Stimulated activated CD4-positive, alpha-beta T cell treated with anti-CD3 and anti-CD28 coated beads, TNF-alpha, amount 100 ng/mL, for 1 hour (primary cell): ENCODE results near the gene KIT.
"Not testable (repeated sequence)": the region's sequence is repeated elsewhere in the genome, so short reads cannot be mapped to it uniquely, and the experiment has no call there.

Source experiments
- DNase-seq, 3 donors: peaks; one replicate each; pipeline ENCODE4 v3.0.0-alpha.2; 2020; ENCODE audit warnings: low read depth in 3 of 3, low spot score in 1 of 3

The KIT gene

DNA sequence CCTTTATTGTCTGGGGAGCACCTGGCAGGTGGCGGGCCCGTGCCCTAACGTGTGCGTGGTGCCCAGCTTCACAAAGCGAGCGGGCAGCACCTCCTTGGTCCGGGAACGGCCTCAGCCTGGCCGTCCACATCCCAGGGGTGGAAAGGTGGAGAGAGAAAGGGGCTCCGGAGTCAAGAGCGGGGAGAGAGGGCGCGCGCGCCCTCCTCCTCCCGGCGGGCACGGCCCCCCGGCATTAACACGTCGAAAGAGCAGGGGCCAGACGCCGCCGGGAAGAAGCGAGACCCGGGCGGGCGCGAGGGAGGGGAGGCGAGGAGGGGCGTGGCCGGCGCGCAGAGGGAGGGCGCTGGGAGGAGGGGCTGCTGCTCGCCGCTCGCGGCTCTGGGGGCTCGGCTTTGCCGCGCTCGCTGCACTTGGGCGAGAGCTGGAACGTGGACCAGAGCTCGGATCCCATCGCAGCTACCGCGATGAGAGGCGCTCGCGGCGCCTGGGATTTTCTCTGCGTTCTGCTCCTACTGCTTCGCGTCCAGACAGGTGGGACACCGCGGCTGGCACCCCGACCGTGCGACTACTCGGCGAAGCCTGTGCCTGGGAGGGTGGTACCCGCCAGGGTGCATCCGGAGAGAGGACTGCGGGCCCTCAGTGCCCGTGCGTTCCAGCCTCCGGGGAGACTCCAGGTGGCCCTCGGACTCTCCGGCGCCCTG lies at the start of gene KIT:
Gene KIT, plus strand, starts transcription at position 407 of the 701 bp plus-strand sequence. Its CDS starts 58 bp downstream, at position 465.
- no peak for DNase-seq

DNA sequence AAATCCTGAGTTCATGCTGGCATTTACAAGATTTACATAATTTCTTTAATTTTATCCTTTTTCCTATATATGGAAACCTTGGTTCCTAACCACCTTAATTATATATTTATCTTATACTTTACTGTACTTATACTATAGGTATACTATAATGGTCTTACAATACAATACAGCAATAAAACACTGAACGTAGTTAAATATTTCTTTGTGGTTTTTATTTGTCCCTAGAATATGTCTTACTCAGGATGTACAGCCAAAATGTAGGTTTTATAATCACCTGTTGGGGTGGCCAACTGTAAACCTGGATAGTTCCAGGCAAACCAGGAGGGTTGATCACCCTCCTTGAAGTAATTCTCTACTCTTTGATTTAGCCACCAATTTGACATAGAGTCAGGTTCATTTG lies 48.4 kb upstream of the KIT start:
- DNase-seq: no peak

DNA sequence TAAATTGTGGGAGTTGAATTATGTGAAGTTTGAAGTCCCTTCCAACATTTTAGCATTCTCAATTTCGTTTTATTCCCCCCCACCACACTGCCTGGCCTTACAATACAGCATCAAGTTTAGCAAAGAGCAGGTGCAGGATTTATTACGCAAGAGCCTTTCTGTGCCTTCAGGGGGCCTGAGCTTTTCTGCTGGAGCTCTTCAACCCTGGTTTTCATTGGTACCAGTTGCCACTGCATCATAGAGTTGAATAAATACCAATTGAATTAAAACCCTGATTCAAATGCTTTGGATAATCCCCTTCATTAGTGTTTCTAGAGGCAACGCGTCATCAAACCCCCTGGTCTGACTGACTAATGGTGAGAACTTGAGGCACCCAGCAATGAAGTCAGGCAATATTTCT lies 43.6 kb upstream of the KIT start:
- no peak for DNase-seq

DNA sequence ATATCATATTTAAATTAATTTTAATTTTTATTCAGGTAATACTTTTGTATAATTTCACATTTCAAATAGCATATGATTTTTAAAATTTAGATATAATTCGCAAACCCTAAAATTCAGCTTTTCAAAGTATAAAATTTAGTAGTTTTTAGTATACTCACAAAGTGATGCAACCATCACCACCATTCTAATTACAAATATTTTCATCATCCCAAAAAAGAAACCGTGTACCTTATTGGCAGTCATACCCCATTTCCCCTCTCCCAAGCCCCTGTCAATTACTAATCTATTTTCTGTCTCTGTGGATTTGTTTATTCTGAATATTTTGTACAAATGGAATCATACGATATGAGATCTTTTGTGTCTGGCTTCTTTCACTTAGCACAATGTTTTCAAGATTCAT lies 37.0 kb upstream of the KIT start:
- no peak for DNase-seq

DNA sequence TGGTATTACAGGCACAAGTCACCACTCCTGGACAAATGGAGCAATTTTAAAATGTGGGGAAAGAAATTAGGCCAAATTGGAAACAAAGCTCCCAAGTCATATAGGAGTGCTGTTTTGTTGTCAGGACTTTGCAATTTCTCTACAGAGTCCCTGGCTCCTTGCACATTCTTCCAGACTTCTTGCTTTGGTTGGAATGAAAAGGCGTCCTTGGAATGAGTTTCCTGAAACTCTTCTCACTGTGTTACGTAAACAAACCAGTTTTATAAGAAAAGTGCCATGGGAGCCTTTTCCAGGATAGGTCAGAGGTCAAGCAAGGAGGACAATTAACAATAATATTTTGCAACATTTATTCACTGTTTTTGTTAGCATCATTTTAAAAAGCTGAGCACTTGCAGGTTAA lies 32.4 kb upstream of the KIT start:
- DNase-seq: no peak

DNA sequence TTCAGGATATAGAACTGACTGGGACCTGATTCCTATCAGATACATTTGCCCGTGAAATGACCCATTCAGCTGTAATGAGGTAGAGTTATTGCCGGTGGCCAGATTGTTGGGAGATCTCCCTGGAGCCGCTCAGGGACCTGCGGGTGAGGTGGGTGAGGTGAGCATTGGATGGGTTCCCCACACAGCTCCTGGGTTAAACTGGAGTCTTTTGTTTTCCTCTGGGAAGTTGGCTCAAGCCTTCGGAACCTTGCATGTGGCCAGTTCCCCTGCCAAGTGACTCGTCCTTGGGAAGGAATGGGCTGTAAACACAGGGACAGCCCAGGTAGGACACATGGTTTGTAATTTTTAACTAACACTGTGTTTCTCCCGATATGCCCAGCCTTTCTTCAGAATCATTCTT lies 31.6 kb upstream of the KIT start:
- DNase-seq: no peak

DNA sequence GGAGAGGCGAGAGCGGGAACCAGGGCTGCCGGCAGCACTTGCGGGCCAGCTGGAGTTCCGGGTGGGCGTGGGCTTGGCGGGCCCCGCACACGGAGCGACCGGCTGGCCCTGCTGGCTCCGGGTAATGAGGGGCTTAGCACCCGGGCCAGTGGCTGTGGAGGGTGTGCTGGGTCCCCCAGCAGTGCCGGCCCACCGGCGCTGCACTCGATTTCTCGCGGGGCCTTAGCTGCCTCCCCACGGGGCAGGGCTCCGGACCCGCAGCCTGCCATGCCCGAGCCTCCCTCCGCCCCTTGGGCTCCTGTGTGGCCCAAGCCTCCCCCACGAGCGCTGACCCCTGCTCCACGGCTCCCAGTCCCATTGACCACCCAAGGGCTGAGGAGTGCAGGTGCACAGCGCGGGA lies 25.2 kb upstream of the KIT start:
- DNase-seq: no peak

DNA sequence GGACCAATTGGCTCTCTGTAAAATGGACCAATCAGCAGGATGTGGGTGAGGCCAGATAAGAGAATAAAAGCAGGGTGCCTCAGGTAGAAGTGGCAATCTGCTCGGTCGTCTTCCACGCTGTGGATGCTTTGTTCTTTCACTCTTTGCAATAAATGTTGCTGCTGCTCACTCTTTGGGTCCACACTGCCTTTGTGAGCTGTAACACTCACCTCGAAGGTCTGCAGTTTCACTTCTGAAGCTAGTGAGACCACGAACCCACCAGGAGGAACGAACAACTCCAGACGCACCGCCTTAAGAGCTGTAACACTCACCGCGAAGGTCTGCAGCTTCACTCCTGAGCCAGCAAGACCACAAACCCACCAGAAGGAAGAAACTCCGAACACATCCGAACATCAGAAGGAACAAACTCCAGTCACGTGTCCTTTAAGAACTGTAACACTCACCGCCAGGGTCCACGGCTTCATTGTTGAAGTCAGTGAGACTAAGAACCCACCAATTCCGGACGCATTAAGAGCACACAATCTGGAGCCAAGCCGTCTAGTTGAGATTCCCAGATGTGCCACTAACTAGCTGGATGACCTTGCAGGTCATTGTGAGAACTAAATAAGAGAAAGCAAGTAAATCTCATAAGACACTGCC lies 24.5 kb upstream of the KIT start:
- DNase-seq: not testable (repeated sequence)

DNA sequence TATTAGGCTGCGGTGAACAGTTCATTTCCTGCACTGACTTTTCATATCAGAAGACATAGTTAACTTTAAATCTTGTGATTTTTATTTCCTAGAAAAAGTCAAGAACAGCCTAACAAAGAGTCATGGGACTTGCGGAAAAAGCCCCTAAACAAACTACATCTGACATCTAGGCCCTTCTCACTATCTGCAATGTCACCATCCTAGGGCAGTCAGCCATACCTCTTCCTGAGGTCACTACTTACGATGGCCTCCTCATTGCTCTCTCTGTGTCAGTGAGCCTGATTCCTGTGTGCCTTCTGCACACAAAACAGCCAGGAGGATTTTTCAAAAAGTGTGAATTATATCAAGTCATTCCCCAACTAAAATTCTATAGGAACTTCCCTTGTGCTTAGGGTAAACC lies 22.4 kb upstream of the KIT start:
- no peak for DNase-seq

DNA sequence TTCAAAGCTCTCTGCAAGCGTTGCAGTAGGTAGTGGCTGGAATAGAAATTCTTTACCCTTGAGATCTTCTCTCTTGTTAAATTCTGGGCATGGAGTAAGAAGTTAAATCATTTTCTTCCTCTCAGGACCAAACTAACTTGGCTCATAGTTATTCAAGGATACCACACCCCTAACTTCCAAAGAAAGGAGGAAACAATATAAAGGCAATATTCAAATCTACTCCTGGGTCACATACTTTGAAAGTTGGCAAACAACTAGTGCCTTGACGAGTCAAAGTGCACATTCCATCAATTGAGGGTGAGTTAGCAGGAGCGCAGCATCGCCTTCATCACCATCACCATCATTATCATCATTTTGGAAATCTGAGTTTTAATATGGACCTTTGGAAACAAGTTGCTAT lies 20.4 kb upstream of the KIT start:
- DNase-seq: no peak

DNA sequence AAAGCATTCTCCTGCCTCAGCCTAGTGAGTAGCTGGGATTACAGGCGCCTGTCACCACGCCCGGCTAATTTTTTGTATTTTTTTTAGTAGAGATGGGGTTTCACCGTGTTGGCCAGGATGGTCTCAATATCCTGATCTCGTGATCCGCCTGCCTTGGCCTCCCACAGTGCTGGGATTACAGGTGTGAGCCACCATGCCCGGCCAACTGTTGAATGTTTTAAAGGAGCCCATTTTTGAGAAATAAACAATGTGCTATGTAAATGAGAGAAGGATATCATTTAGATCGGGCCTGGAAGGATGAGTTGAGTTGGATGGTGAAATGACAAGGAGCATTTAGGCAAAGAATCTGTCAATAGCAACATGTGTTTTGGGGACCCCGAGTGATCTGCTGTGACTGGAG lies 16.7 kb upstream of the KIT start:
- not testable (repeated sequence) for DNase-seq

DNA sequence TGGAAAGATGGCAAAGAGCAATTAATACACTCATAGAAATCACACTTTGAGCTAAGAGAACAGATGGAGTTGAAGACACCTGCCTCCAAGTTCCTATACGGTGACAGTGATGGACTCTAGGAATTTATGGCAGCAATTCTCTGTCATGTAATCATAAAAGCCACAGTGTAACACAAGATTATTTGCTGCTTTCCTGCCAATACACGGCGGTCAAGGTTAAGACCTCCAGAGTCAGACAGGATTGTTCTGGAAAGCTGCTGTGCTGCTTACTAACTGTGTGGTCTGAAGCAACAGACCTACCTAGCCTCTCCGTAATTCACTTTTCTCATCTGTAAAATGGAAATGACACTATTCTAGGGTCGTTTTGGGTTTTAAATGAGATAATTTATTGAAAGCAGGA lies 14.6 kb upstream of the KIT start:
- no peak for DNase-seq

DNA sequence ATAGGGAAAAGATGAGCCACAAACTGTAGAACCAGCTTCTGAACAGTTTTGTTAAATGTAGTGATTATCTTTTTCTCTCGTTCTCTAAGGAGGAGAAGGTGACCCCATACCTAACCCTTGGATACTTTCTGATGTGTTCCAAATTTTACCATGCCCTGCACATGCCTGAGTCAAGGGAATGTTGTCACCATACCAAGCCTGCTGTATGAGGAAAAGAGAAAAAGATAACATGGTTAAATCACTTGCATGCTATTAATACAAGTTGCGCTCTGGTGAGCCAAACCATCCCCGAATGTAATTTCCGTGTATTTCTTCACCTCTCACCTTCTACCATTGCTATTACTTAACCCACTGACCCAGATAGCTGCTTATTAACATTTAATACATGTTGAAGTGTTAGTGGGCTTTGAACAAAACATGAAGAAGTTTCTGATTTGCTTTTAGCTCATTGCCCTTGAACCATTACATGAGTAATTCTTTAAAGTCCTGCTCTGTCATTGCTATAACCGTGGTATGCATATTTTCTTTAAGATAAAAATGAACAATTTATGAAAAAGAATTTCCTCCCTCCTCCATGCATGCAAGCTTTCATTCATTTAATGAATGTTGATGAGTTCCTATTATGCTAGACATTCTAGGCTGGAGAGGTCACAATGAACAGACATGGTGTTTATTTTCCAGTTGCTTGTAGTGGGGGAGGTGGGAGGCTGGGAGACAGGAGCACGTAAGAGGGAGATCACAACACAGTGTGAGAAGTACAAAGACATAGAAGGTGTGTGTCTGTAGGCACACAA lies 13.6 kb upstream of the KIT start:
- DNase-seq: no peak

DNA sequence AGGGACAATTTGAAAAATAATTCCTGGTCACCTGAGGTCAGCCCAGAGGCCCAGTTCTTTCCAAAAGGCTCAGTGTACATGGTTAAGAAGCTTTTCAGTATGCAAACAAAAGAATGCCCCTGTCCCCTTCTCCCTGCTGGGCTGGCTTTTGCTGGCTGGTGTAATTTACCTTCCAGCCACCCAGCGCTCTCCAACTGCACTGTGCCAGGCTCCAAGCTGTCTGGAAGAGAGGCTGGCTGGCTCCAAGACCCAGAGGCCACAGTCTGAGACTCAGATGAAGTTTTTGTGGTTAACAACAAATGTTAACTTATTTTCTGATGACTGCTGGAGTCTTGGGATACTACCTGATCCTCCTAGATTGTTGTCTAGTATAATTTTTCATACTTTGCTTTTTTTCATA lies 11.9 kb upstream of the KIT start:
- no peak for DNase-seq

DNA sequence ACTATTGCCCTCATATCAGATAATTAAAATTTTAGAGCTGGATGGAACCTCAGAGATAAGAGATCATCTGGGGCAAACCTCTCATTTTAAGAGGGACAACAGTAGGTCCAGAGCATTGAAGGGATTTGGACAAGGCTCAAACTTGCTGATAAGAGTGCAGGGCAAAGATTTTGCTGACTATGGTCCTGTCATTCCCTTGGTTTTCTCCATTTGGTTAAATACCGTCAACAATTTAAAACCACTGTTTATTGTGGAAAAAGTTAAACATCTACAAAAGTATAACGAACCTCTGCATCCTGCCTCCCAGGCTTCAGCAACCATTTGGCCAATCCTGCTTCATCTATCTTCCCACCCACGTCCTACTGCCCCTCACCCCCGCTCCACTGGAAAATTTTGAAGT lies 10.7 kb upstream of the KIT start:
- DNase-seq: no peak

DNA sequence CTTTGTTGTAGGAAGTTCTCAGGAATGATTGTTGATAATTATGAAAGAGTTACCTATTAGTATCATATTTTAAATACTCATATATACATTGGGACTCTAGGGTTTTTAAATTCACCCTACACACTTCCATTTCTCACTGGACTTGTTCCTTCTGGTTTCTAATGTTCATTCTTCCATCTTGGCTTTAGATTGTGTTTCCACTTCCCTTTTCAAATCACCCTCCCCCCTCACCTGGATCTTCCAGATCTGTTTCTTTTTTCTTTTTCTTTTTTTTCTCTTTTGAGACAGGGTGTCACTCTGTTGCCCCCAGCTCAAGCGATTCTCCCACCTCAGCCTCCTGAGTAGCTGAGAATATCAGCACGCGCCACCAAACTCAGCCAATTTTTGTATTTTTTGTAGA lies 6.7 kb upstream of the KIT start:
- no peak for DNase-seq

DNA sequence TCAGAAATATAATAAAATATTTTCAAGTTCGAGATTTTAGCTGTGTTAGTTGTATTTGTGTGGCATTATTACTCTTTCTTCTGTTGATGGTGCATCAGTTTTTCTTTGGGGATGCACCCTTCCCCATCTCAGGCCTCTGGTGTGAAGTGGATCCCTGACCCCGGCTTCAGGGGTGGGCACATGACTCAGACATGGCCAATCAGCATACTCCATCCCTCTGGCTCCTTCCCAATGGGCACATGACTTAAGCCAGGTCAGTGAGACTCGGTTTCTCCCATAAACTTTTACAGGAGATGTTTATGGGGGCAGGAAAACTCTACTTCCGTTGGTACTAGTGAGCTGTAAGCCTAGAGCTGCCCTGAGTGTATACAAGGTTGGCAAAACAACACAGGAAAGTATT lies 3.0 kb upstream of the KIT start:
- no peak for DNase-seq

DNA sequence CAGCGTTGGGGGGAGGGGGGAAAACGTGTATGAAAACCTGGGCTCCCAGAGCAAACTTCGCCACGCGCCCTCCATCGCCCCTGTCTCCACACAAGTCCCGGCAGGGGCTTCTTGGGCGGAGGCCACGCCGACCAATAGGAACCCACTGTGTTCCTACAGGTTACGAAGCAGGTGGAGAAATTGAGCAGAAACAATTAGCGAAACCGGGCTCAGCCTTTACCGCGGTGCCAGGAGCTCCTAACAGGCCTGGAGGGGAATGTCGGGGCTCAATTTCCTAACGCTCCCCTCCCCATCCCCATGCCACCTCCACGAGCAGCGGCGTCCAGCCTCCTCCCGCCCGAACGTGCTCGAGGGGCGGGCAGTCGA lies 589 bp upstream of the KIT start:
- DNase-seq: no peak

DNA sequence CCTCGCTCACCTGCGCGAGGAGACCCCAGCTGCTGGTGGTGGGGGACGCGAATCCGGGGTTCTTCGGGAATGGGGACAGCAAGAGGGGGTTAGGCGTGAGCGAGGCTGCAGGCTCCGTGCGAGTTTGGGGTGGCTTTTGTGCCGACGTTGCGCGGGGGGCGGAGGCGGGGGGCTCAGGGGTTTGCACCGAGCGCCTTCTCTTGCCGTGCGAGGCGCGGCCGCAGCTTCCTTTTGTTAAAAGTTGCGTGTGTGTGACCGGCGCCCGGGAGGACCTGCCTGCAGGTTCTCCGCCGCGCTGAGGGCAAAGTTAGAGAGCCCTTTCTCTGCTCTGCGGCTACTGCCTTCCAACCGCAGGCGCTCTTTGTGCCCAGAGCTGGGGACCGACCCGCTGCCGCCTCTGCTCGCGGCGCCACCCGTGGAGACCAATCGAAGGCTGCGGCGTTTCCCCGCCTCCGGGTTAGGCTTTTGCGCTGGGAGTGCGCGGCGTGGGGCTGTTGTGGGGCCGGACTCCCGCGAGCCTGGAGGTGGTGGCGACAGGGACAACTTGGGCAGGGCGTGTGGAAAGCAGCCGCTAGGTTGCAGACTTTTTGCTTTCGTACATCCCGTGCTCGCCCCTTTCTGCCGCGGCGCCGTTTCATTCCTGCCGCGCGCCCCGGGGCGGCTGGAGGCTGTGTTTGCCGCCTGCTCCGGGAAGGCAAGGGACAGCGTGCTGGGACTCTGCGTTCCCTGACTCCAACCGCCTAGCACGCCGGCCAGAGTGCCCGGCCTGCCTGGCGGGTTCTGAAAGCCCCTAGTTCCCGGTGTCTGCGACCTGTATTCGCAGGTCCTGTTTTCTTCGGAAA lies 716 bp downstream of the KIT start:
- DNase-seq: no peak

DNA sequence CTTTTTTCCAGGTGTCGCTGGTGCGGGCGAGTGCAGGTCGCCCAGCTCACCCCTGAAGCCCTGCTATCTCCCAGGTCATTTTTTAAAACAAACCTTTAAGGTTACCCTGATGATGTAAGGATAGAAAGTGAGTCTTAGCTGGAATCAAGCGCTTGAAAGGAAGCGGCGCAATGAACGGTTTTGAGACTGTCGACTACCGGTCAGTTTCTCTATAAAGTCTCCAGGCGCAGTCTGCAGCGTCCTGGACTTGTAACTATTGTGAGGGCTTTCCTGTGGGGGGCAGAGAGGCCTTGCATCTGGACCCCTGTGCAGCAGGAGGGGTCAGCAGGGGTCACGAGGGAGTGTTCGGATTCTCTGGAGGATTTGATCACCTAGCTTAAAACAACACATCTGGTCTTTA lies 1.6 kb downstream of the KIT start:
- DNase-seq: no peak

DNA sequence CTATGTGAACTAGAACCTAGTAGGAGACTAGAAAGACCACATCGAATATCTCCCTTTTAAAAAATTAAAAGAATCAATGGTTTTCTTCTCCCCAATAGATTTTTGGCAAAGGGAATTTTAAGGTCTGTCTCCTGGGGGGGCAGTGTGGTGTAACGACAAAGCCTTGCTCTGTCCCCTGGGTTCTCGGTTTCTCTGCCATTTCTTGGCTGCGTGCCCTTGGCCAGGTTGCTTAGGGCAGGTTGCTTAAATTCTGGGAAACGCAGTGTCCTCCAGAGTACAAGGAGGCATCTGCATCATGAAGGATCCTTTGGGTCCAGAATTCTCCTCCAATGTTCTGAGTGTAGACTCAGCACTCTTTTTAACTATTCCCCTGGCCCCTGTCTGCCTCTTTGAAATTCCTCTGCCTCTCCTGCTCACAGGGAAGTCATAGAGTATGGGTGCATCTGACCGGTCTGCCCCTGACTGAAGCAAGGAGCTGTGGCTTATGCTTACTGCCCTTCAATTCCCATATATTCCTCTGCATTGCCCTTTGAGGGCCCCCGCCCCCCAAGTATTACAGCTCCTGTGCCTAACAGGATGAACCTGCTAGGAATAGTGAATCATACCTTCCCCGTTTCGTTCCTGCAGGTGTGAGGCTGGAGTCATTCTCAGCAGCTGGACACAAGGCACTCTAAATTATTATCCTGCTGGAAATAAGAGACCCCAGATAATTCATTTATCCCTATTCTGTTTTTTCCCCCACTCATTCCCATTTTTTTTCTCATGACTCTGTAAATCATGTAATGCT lies 2.2 kb downstream of the KIT start:
- DNase-seq: no peak
